GM12878 (cell line): ENCODE data around the gene GABRB2. TPM values are rescaled to one million over a fixed set of nuclear protein-coding genes. Genes with fewer than 3 reads are reported as not detected.

ENCODE experiments used
- ATAC-seq: fragments of 200-7000 bp; cut with Tn5 transposase; 3 replicates; pipeline ENCODE4 v1.9.1; 2020; ENCODE audit warnings: mild to moderate bottlenecking, moderate library complexity
- BruUV-seq: library from RNA; stranded (reverse); fragments of 400-500 nt; replicated peaks from 2 replicates; lab custom pipeline; 2021; lab: Mats Ljungman, UMichigan
- CTCF ChIA-PET: fragments of 300-600 bp; sonication (Branson Sonifier 250); formaldehyde crosslinking; extraction: SDS; loops from one replicate; lab custom pipeline; 2021; ENCODE audit warnings: inconsistent platforms; lab: Yijun Ruan, JAX
- POLR2A ChIA-PET: fragments of 350-600 bp; formaldehyde crosslinking; extraction: SDS; loops from one replicate; lab custom pipeline; 2021; ENCODE audit warnings: inconsistent platforms; lab: Charles Lee
- RAD21 ChIA-PET: fragments of 300-600 bp; sonication (Branson Sonifier 250); formaldehyde crosslinking; loops from one replicate; lab custom pipeline; 2023; ENCODE audit warnings: antibody characterized with exemption; ENCODE audit not compliant: unreplicated experiment; lab: Charles Lee
- SMC1A ChIA-PET: fragments of 300-600 bp; sonication (Branson Sonifier 250); formaldehyde crosslinking; loops from one replicate; lab custom pipeline; 2023; ENCODE audit not compliant: unreplicated experiment, uncharacterized antibody; lab: Charles Lee
- DNase-seq: peaks from one replicate; pipeline ENCODE4 v3.0.0-alpha.2; 2011; ENCODE audit warnings: low read depth, low spot score
- FAIRE-seq: peaks from 3 replicates; lab custom pipeline; 2011; peaks lifted over from hg19 to GRCh38; lab: Jason Lieb, UNC
- H2AFZ ChIP-seq: 2 replicates; pipeline ENCODE4 v1.6.0; 2011; ENCODE audit warnings: low read depth, low read length, control low read depth; ENCODE audit not compliant: control insufficient read depth
- H3K27ac ChIP-seq: 2 replicates; pipeline ENCODE4 v1.5.1; 2011; ENCODE audit warnings: control low read depth; ENCODE audit not compliant: control insufficient read depth, insufficient read depth
- H3K27me3 ChIP-seq, 2 experiments: replicated peaks in 1 of 2; 2 replicates each; pipeline versions ENCODE4 v1.6.0 to v1.6.1; 2011; ENCODE audit warnings: low read length in 1 of 2; ENCODE audit not compliant: control insufficient read depth in 2 of 2, insufficient read depth in 2 of 2
- H3K36me3 ChIP-seq, 2 experiments: 2 replicates each; pipeline ENCODE4 v1.5.1; 2011; ENCODE audit warnings: low read length in 1 of 2; ENCODE audit not compliant: control insufficient read depth in 2 of 2, insufficient read depth in 2 of 2
- H3K4me1 ChIP-seq: 2 replicates; pipeline ENCODE4 v1.6.1; 2011; ENCODE audit warnings: mild to moderate bottlenecking, low read length, moderate library complexity, mixed read lengths; ENCODE audit not compliant: control insufficient read depth, insufficient read depth
- H3K4me2 ChIP-seq: 2 replicates; pipeline ENCODE4 v1.6.0; 2011; ENCODE audit warnings: control low read depth; ENCODE audit not compliant: control insufficient read depth, insufficient read depth
- H3K4me3 ChIP-seq: fragments of 200-600 bp; sonication (generic); 2 replicates; pipeline ENCODE4 v1.5.1; 2016
- H3K79me2 ChIP-seq: 2 replicates; pipeline ENCODE4 v1.6.0; 2011; ENCODE audit warnings: low read length; ENCODE audit not compliant: control insufficient read depth, insufficient read depth
- H3K9ac ChIP-seq: 2 replicates; pipeline ENCODE4 v1.8.0; 2011; ENCODE audit warnings: low read length, control low read depth, mixed read lengths; ENCODE audit not compliant: control insufficient read depth, insufficient read depth
- H3K9me3 ChIP-seq: replicated peaks from 3 replicates; pipeline ENCODE4 v1.5.1; 2011; ENCODE audit warnings: mild to moderate bottlenecking, low read length; ENCODE audit not compliant: control insufficient read depth, insufficient read depth
- H4K20me1 ChIP-seq: 2 replicates; pipeline ENCODE4 v1.6.0; 2011; ENCODE audit not compliant: control insufficient read depth, insufficient read depth
- CHD1 ChIP-seq: IDR thresholded peaks from 2 replicates; pipeline ENCODE4 v1.6.1; 2012; ENCODE audit warnings: low read depth, low read length, improper control_type of control experiment
- IKZF2 ChIP-seq, 2 experiments: fragments of 450-650 bp; IDR thresholded peaks; 2 replicates each; pipeline ENCODE4 v1.6.1; 2017; ENCODE audit warnings: mild to moderate bottlenecking in 2 of 2, moderate library complexity in 2 of 2
- KAT2A ChIP-seq: conservative IDR thresholded peaks from 2 replicates; pipeline ENCODE4 v1.6.1; 2011; ENCODE audit warnings: low read depth, low read length; ENCODE audit not compliant: control insufficient read depth
- MAX ChIP-seq: IDR thresholded peaks from 2 replicates; pipeline ENCODE4 v1.6.1; 2012; ENCODE audit warnings: low read depth, low read length, improper control_type of control experiment
- NFXL1 ChIP-seq: fragments of 450-650 bp; IDR thresholded peaks from 2 replicates; pipeline ENCODE4 v1.6.1; 2017; ENCODE audit warnings: antibody characterized with exemption, mild to moderate bottlenecking, borderline replicate concordance
- NFYB ChIP-seq: IDR thresholded peaks from 2 replicates; pipeline ENCODE4 v1.6.1; 2011; ENCODE audit warnings: low read depth, mild to moderate bottlenecking, low read length, improper control_type of control experiment, moderate library complexity; ENCODE audit not compliant: insufficient read depth
- PAX5 ChIP-seq: IDR thresholded peaks from 2 replicates; pipeline ENCODE4 v1.6.1; 2011; ENCODE audit warnings: low read depth, low read length, borderline replicate concordance
- RCOR1 ChIP-seq: conservative IDR thresholded peaks from 2 replicates; pipeline ENCODE4 v1.6.1; 2012; ENCODE audit warnings: low read depth, low read length, improper control_type of control experiment
- SIX5 ChIP-seq: IDR thresholded peaks from 2 replicates; pipeline ENCODE4 v1.6.1; 2011; ENCODE audit warnings: mild to moderate bottlenecking, low read depth, low read length, moderate library complexity; ENCODE audit not compliant: severe bottlenecking
- WGBS: methylation state at CpG from one replicate; pipeline ENCODE4 v1.1.6; 2016; ENCODE audit warnings: low lambda C conversion rate; ENCODE audit not compliant: insufficient replicate concordance, insufficient coverage; ENCODE audit errors: missing lambda C conversion rate; 5-methylcytosine and 5-hydroxymethylcytosine counted together
- in situ Hi-C: fragments of 300-500 bp; cut with MboI; formaldehyde crosslinking; loops from 9 replicates; pipeline ENCODE4 v1.14.3; 2018; ENCODE audit warnings: mixed read lengths
- intact Hi-C: fragments of 100-400 bp; cut with micrococcal nuclease; formaldehyde crosslinking; loops from one replicate; pipeline ENCODE4 v1.14.2; 2022; ENCODE audit not compliant: unreplicated experiment
- polyA plus RNA-seq, 11 experiments: library from polyadenylated mRNA; depleted of rRNA in 4 of 11; unstranded in 6 of 11; stranded (reverse) in 5 of 11; fragments of >200 nt; fragmentation: Nextera tagmentation in 4 of 11; fragmentation: Illumina TruSeq in 1 of 11; extraction: Ambion mirVana in 4 of 11; extraction: Trizol in 1 of 11; gene quantifications; 1 replicate in 1 of 11; 2 replicates in 10 of 11; pipeline versions ENCODE4 v1.2.1 to v1.2.3, GENCODE V29; 2011 to 2016; ENCODE audit warnings: inconsistent platforms in 2 of 11, missing spikeins in 2 of 11, low read depth in 1 of 11
- total RNA-seq, 4 experiments: library from RNA; depleted of rRNA in 3 of 4; stranded (reverse); fragments of >200 nt in 3 of 4; fragmentation: Illumina TruSeq in 1 of 4; extraction: Trizol in 1 of 4; gene quantifications; 2 replicates each; pipeline versions ENCODE4 v1.2.1 to v1.2.3, GENCODE V29; 2013 to 2021
- TF ChIP-seq, protein P1 (sequence below): fragments of 450-650 bp; IDR thresholded peaks from 2 replicates; pipeline ENCODE4 v1.6.1; 2017; ENCODE audit warnings: low read depth, mild to moderate bottlenecking, moderate library complexity

Gene GABRB2
- total and polyA plus RNA-seq, 10 of the 15 experiments (the other 5 are each of a cell fraction or from before 2014, with no cell fraction given), result 0.12 to 0.85 (median 0.43) TPM

- Histone ChIP-seq H3K4me1 (no peaks in the 10 kb centered on the region), H3K36me3 (no peaks in the 10 kb centered on the region), H3K4me2 (no peak overlapping the region), H3K9me3 (no peaks in the 10 kb centered on the region; the same call in 2 of the 3 replicates), H3K27ac (no peak overlapping the region), H4K20me1 (no peaks in the 10 kb centered on the region), H2AFZ (no peak overlapping the region), H3K9ac (no peak overlapping the region), H3K27me3 (no peaks in the 10 kb centered on the region), H3K4me3 (no peak overlapping the region), H3K79me2 (no peaks in the 10 kb centered on the region)
- RAD21 ChIA-PET, result no interaction called here
- FAIRE-seq, result no peak
- SMC1A ChIA-PET, result interaction anchor here (1.6 kb wide), 1 partner anchor 9 kb away, joined by 5 read pairs; no protein-coding TSS in a partner anchor
- CTCF ChIA-PET, result no interaction called here
- in situ Hi-C loops, result no loop called here
- WGBS, result 66% methylated on average over 2 of the region's 2 CpGs
- no TSS peak for BruUV-seq
- ATAC-seq, result no peak
- DNase-seq, result no peak
- intact Hi-C loops, result no loop called here
- POLR2A ChIA-PET, result no interaction called here
- TF ChIP-seq RCOR1, result no peak
- no peak for TF ChIP-seq MAX
- TF ChIP-seq PAX5, result no peak
- no peak for TF ChIP-seq NFXL1
- TF ChIP-seq KAT2A, result no peak
Measured at GRCh38 chr5:161358446-161358845, 188.1 kb downstream of the GABRB2 start.

GRCh38 chr5:161344234-161344633 is 202.3 kb downstream of the GABRB2 start:
- DNase-seq (no peak), ATAC-seq (no peak), FAIRE-seq (no peak)
- intact Hi-C loops (no loop called here), in situ Hi-C loops (no loop called here)
- Histone ChIP-seq H3K4me1 (no peaks in the 10 kb centered on the region), H3K9ac (no peak overlapping the region), H3K27ac (no peak overlapping the region), H3K79me2 (no peaks in the 10 kb centered on the region), H3K27me3 (no peaks in the 10 kb centered on the region), H2AFZ (no peak overlapping the region), H3K4me3 (no peak overlapping the region), H3K4me2 (no peak overlapping the region), H4K20me1 (no peaks in the 10 kb centered on the region), H3K9me3 (no peaks in the 10 kb centered on the region; the same call in 2 of the 3 replicates), H3K36me3 (no peaks in the 10 kb centered on the region)
- POLR2A ChIA-PET, result no interaction called here
- SMC1A ChIA-PET, result no interaction called here
- BruUV-seq, result no TSS peak
- CTCF ChIA-PET, result no interaction called here
- RAD21 ChIA-PET, result no interaction called here
- WGBS, result 96% methylated on average over 2 of the region's 2 CpGs
- TF ChIP-seq NFYB (no peak), IKZF2 (IDR thresholded peaks at IDR 0.05) (no peak), CHD1 (no peak), MAX (no peak), SIX5 (no peak)
- TF ChIP-seq, protein P1, sequence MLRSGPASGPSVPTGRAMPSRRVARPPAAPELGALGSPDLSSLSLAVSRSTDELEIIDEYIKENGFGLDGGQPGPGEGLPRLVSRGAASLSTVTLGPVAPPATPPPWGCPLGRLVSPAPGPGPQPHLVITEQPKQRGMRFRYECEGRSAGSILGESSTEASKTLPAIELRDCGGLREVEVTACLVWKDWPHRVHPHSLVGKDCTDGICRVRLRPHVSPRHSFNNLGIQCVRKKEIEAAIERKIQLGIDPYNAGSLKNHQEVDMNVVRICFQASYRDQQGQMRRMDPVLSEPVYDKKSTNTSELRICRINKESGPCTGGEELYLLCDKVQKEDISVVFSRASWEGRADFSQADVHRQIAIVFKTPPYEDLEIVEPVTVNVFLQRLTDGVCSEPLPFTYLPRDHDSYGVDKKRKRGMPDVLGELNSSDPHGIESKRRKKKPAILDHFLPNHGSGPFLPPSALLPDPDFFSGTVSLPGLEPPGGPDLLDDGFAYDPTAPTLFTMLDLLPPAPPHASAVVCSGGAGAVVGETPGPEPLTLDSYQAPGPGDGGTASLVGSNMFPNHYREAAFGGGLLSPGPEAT, result no peak
